BLaER1 treated with 17β-estradiol and CSF1 and Interleukin-3, amounts not matched to agents 10 nM and 100 nM (cell line): Measurements from ENCODE around the gene HOXB8.

Experiments used
- H3K27ac ChIP-seq, 11 experiments: shearing (Covaris generic); formaldehyde crosslinking; 2 replicates each; pipeline ENCODE4 v1.8.1; 2022
- H3K27me3 ChIP-seq, 11 experiments: shearing (Covaris generic); formaldehyde crosslinking; 2 replicates each; pipeline ENCODE4 v1.8.1; 2022
- H3K36me3 ChIP-seq, 11 experiments: shearing (Covaris generic); formaldehyde crosslinking; 2 replicates each; pipeline ENCODE4 v1.8.1; 2022
- H3K4me1 ChIP-seq, 10 experiments: shearing (Covaris generic); formaldehyde crosslinking; 2 replicates each; pipeline ENCODE4 v1.8.1; 2022
- H3K4me2 ChIP-seq, 11 experiments: shearing (Covaris generic); formaldehyde crosslinking; 2 replicates each; pipeline ENCODE4 v1.8.1; 2022
- H3K4me3 ChIP-seq, 10 experiments: shearing (Covaris generic); formaldehyde crosslinking; 2 replicates each; pipeline ENCODE4 v1.8.1; 2022
- H3K9ac ChIP-seq, 11 experiments: shearing (Covaris generic); formaldehyde crosslinking; 2 replicates each; pipeline ENCODE4 v1.8.1; 2022
- H3K9me3 ChIP-seq, 11 experiments: shearing (Covaris generic); formaldehyde crosslinking; replicated peaks in 1 of 11; 2 replicates each; pipeline ENCODE4 v1.8.1; 2022
- H4K20me1 ChIP-seq, 11 experiments: shearing (Covaris generic); formaldehyde crosslinking; 2 replicates each; pipeline ENCODE4 v1.8.1; 2022
- Cebpa-rat ChIP-seq, 11 experiments: shearing (Covaris generic); IDR thresholded peaks; 2 replicates each; pipeline ENCODE4 v1.8.1; 2022

Gene HOXB8

GRCh38 chr17:48595278-48595999 is 19.7 kb downstream of the HOXB8 start:
- no peaks in the 10 kb centered on the region for H3K36me3 ChIP-seq
- no peak for TF ChIP-seq Cebpa-rat (IDR thresholded peaks at IDR 0.05)
- H3K4me1 ChIP-seq: peaks cover 0 to 6% (median 4%) of the 10 kb centered on the region in 10 experiments; a peak in 6 of 20 replicates
- no peak overlapping the region for H3K4me2 ChIP-seq
- peaks cover 98 to 100% (median 100%) of the 10 kb centered on the region in 11 experiments for H3K27me3 ChIP-seq
- H3K27ac ChIP-seq: no peak overlapping the region
- H4K20me1 ChIP-seq: peaks cover 0 to 96% (median 86%) of the 10 kb centered on the region in 11 experiments; a peak in 18 of 22 replicates
- H3K9me3 ChIP-seq: peaks cover 0 to 14% (median 9%) of the 10 kb centered on the region in 11 experiments; a peak in 13 of 22 replicates
- H3K4me3 ChIP-seq: no peak overlapping the region
- H3K9ac ChIP-seq: no peak overlapping the region

- Histone ChIP-seq H3K4me2 (no peak overlapping the region), H3K4me3 (no peak overlapping the region), H3K27me3 (peaks cover 98 to 100% (median 100%) of the 10 kb centered on the region in 11 experiments), H3K9me3 (peaks cover 0 to 14% (median 9%) of the 10 kb centered on the region in 11 experiments; a peak in 13 of 22 replicates), H3K27ac (no peak overlapping the region), H4K20me1 (peaks cover 0 to 96% (median 86%) of the 10 kb centered on the region in 11 experiments; a peak in 18 of 22 replicates), H3K4me1 (peaks cover 0 to 6% (median 4%) of the 10 kb centered on the region in 10 experiments; a peak in 6 of 20 replicates), H3K9ac (no peak overlapping the region), H3K36me3 (no peaks in the 10 kb centered on the region)
- no peak for TF ChIP-seq Cebpa-rat (IDR thresholded peaks at IDR 0.05)
These were observed 20.4 kb downstream of the HOXB8 start for GRCh38 chr17:48594538-48595277.

- Histone ChIP-seq H3K27ac (no peak overlapping the region), H3K4me3 (no peak overlapping the region), H3K9me3 (peaks cover 0 to 14% (median 9%) of the 10 kb centered on the region in 11 experiments; a peak in 13 of 22 replicates), H3K4me1 (peaks cover 0 to 6% (median 4%) of the 10 kb centered on the region in 10 experiments; a peak in 6 of 20 replicates), H3K9ac (no peak overlapping the region), H4K20me1 (peaks cover 0 to 96% (median 86%) of the 10 kb centered on the region in 11 experiments; a peak in 18 of 22 replicates), H3K4me2 (peak overlapping the region in 2 of 11 experiments; percentile 88 to 97; a peak in 4 of 22 replicates), H3K27me3 (peaks cover 98 to 100% (median 100%) of the 10 kb centered on the region in 11 experiments), H3K36me3 (no peaks in the 10 kb centered on the region)
- TF ChIP-seq Cebpa-rat (IDR thresholded peaks at IDR 0.05): no peak
These were observed 21.1 kb downstream of the HOXB8 start for GRCh38 chr17:48593840-48594537.

GRCh38 chr17:48593126-48593829 is 21.8 kb downstream of the HOXB8 start, which contains the start of gene HOXB5:
Gene HOXB5 (minus strand): TSS chr17:48593779. CDS start chr17:48593682, 97 bp downstream.
- Histone ChIP-seq H4K20me1 (peaks cover 0 to 96% (median 87%) of the 10 kb centered on the region in 11 experiments; a peak in 18 of 22 replicates), H3K27ac (no peak within 1 kb of the TSS), H3K4me3 (peak within 1 kb of the TSS in 4 of 10 experiments; percentile 8 to 44 (median 40); a peak in 6 of 20 replicates), H3K4me2 (peak within 1 kb of the TSS in 7 of 11 experiments; percentile 4 to 97 (median 38); a peak in 11 of 22 replicates), H3K27me3 (peaks cover 98 to 100% (median 100%) of the 10 kb centered on the region in 11 experiments), H3K9me3 (peaks cover 0 to 12% (median 9%) of the 10 kb centered on the region in 11 experiments; a peak in 13 of 22 replicates), H3K4me1 (peaks cover 0 to 8% (median 4%) of the 10 kb centered on the region in 10 experiments; a peak in 8 of 20 replicates), H3K9ac (no peak within 1 kb of the TSS), H3K36me3 (no peaks in the 10 kb centered on the region)
- TF ChIP-seq Cebpa-rat (IDR thresholded peaks at IDR 0.05): no peak

GRCh38 chr17:48592577-48592976 is 22.5 kb downstream of the HOXB8 start:
- no peak for TF ChIP-seq Cebpa-rat (IDR thresholded peaks at IDR 0.05)
- H3K27me3 ChIP-seq: peaks cover 98 to 100% (median 100%) of the 10 kb centered on the region in 11 experiments
- peak overlapping the region in 2 of 11 experiments; percentile 88 to 97; a peak in 3 of 22 replicates for H3K4me2 ChIP-seq
- peaks cover 0 to 96% (median 88%) of the 10 kb centered on the region in 11 experiments; a peak in 19 of 22 replicates for H4K20me1 ChIP-seq
- H3K9me3 ChIP-seq: peaks cover 0 to 5% (median 2%) of the 10 kb centered on the region in 11 experiments; a peak in 11 of 22 replicates
- H3K36me3 ChIP-seq: no peaks in the 10 kb centered on the region
- no peak overlapping the region for H3K9ac ChIP-seq
- no peak overlapping the region for H3K4me3 ChIP-seq
- H3K4me1 ChIP-seq: peaks cover 2 to 15% (median 8%) of the 10 kb centered on the region in 10 experiments; a peak in 16 of 20 replicates
- no peak overlapping the region for H3K27ac ChIP-seq

DNA sequence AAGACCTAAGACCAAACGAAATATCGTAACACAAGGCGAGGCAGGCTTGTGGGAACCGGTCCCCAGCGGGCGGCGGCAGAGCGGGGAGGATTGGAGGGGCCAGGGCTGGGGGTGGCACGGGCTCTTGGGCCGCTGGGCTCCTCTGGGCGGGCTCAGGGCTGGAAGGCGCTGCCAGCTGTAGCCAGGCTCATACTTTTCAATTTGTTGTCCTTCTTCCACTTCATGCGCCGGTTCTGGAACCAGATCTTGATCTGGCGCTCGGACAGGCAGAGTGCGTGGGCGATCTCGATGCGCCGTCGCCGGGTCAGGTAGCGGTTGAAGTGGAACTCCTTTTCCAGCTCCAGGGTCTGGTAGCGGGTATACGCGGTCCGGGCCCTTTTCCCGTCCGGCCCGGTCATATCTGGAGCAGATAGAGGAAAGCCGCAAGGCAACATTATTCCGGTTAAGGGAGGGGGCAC is 23.0 kb downstream of the HOXB8 start:
- Histone ChIP-seq H3K27me3 (peaks cover 98 to 100% (median 100%) of the 10 kb centered on the region in 11 experiments), H3K36me3 (no peaks in the 10 kb centered on the region), H3K27ac (no peak overlapping the region), H4K20me1 (peaks cover 0 to 96% (median 87%) of the 10 kb centered on the region in 11 experiments; a peak in 19 of 22 replicates), H3K9ac (no peak overlapping the region), H3K4me1 (peaks cover 5 to 20% (median 12%) of the 10 kb centered on the region in 10 experiments; a peak in 16 of 20 replicates), H3K4me3 (no peak overlapping the region), H3K9me3 (no peaks in the 10 kb centered on the region), H3K4me2 (no peak overlapping the region)
- no peak for TF ChIP-seq Cebpa-rat (IDR thresholded peaks at IDR 0.05)

- H3K4me1 ChIP-seq: peaks cover 5 to 26% (median 14%) of the 10 kb centered on the region in 10 experiments; a peak in 17 of 20 replicates
- H3K9me3 ChIP-seq: no peaks in the 10 kb centered on the region
- H3K9ac ChIP-seq: no peak overlapping the region
- peaks cover 98 to 100% (median 100%) of the 10 kb centered on the region in 11 experiments for H3K27me3 ChIP-seq
- H3K36me3 ChIP-seq: no peaks in the 10 kb centered on the region
- no peak for TF ChIP-seq Cebpa-rat (IDR thresholded peaks at IDR 0.05)
- H4K20me1 ChIP-seq: peaks cover 0 to 96% (median 87%) of the 10 kb centered on the region in 11 experiments; a peak in 19 of 22 replicates
- no peak overlapping the region for H3K27ac ChIP-seq
- H3K4me2 ChIP-seq: no peak overlapping the region
- no peak overlapping the region for H3K4me3 ChIP-seq
These were observed 23.6 kb downstream of the HOXB8 start for GRCh38 chr17:48591255-48592056.
